OCI-LY3 (cell line): ENCODE results near the gene GALK2.
"Not testable (repeated sequence)": the region's sequence is repeated elsewhere in the genome, so short reads cannot be mapped to it uniquely, and the experiment has no call there.

Source experiments
- H2AFZ ChIP-seq: fragments of 200-600, 300-600 bp; shearing (Covaris generic); 2 replicates; pipeline ENCODE4 v1.6.0; 2014; ENCODE audit warnings: antibody characterized with exemption, low read depth, low read length
- H3K27ac ChIP-seq: fragments of 200-600, 300-600 bp; sonication (generic); 2 replicates; pipeline ENCODE4 v1.5.1; 2014; ENCODE audit warnings: mild to moderate bottlenecking, low read length, moderate library complexity, mixed read lengths
- H3K27me3 ChIP-seq: fragments of 200-600, 300-600 bp; sonication (generic); 2 replicates; pipeline ENCODE4 v1.6.1; 2014; ENCODE audit warnings: low read depth, low read length, mixed read lengths
- H3K36me3 ChIP-seq: fragments of 200-600, 300-600 bp; sonication (generic); replicated peaks from 2 replicates; pipeline ENCODE3; 2014; ENCODE audit warnings: low read depth, low read length, mixed read lengths
- H3K4me1 ChIP-seq: fragments of 300-600, 200-600 bp; sonication (generic); 2 replicates; pipeline ENCODE4 v1.6.1; 2014; ENCODE audit warnings: low read length, mixed read lengths
- H3K4me2 ChIP-seq: fragments of 200-600, 300-600 bp; sonication (generic); 2 replicates; pipeline ENCODE4 v1.6.1; 2014; ENCODE audit warnings: low read length, mixed read lengths
- H3K4me3 ChIP-seq: fragments of 300-600, 200-600 bp; sonication (generic); 2 replicates; pipeline ENCODE4 v1.5.1; 2014; ENCODE audit warnings: antibody characterized with exemption, mild to moderate bottlenecking, low read length, moderate library complexity
- H3K79me2 ChIP-seq: fragments of 300-600, 200-600 bp; shearing (Covaris generic); 2 replicates; pipeline ENCODE4 v1.6.1; 2014; ENCODE audit warnings: mild to moderate bottlenecking, low read length, mixed read lengths
- H3K9ac ChIP-seq: fragments of 300-600, 200-600 bp; shearing (Covaris generic); 2 replicates; pipeline ENCODE4 v1.6.0; 2014; ENCODE audit warnings: mild to moderate bottlenecking, low read length, moderate library complexity
- H3K9me3 ChIP-seq: fragments of 200-600, 300-600 bp; shearing (Covaris generic); 2 replicates; pipeline ENCODE4 v1.6.1; 2014; ENCODE audit warnings: low read length, mixed read lengths; ENCODE audit not compliant: insufficient read depth
- H4K20me1 ChIP-seq: fragments of 200-600, 300-600 bp; sonication (generic); 2 replicates; pipeline ENCODE4 v1.6.1; 2016; ENCODE audit warnings: low read length, mixed read lengths; ENCODE audit not compliant: insufficient read depth
- CTCF ChIP-seq: fragments of 200-600, 300-600 bp; sonication (generic); IDR thresholded peaks from 2 replicates; pipeline ENCODE4 v1.5.1; 2014; ENCODE audit warnings: antibody characterized with exemption, low read length, low read depth
- EZH2phosphoT487 ChIP-seq: fragments of 200-600 bp; shearing (Covaris generic); IDR thresholded peaks from 2 replicates; pipeline ENCODE4 v1.6.1; 2018; ENCODE audit warnings: antibody characterized with exemption, mixed run types, low read depth

The GALK2 gene

GRCh38 chr15:49178497-49178896, 8.4 kb downstream of the GALK2 start:
- no peak overlapping the region for H3K9ac ChIP-seq
- no peak overlapping the region for H3K27ac ChIP-seq
- H3K4me2 ChIP-seq: no peak overlapping the region
- no peaks in the 10 kb centered on the region for H3K9me3 ChIP-seq
- no peaks in the 10 kb centered on the region; the same call in 1 of the 2 replicates for H3K79me2 ChIP-seq
- no peak overlapping the region for H2AFZ ChIP-seq
- H3K36me3 ChIP-seq: no peaks in the 10 kb centered on the region
- H3K4me1 ChIP-seq: peaks cover 6% of the 10 kb centered on the region; the same call in 1 of the 2 replicates
- H3K27me3 ChIP-seq: no peaks in the 10 kb centered on the region
- H3K4me3 ChIP-seq: no peak overlapping the region
- TF ChIP-seq EZH2phosphoT487: no peak
- no peak for TF ChIP-seq CTCF
- H4K20me1 ChIP-seq: no peaks in the 10 kb centered on the region

- TF ChIP-seq CTCF (no peak), EZH2phosphoT487 (no peak)
- no peak overlapping the region for H3K4me2 ChIP-seq
- H3K27me3 ChIP-seq: no peaks in the 10 kb centered on the region
- H3K4me1 ChIP-seq: peaks cover 6% of the 10 kb centered on the region; the same call in 1 of the 2 replicates
- H3K9me3 ChIP-seq: no peaks in the 10 kb centered on the region
- no peaks in the 10 kb centered on the region; the same call in 1 of the 2 replicates for H3K79me2 ChIP-seq
- no peaks in the 10 kb centered on the region for H3K36me3 ChIP-seq
- H4K20me1 ChIP-seq: no peaks in the 10 kb centered on the region
- H3K4me3 ChIP-seq: no peak overlapping the region
- no peak overlapping the region for H2AFZ ChIP-seq
- no peak overlapping the region for H3K27ac ChIP-seq
- H3K9ac ChIP-seq: no peak overlapping the region
Observed at GRCh38 chr15:49179433-49180190, 9.6 kb downstream of the GALK2 start.

- H3K9me3 ChIP-seq: no peaks in the 10 kb centered on the region
- H3K4me1 ChIP-seq: peaks cover 4% of the 10 kb centered on the region
- no peak overlapping the region for H3K4me3 ChIP-seq
- no peaks in the 10 kb centered on the region for H3K79me2 ChIP-seq
- H2AFZ ChIP-seq: no peak overlapping the region
- no peaks in the 10 kb centered on the region for H4K20me1 ChIP-seq
- no peaks in the 10 kb centered on the region for H3K27me3 ChIP-seq
- H3K27ac ChIP-seq: no peak overlapping the region
- H3K9ac ChIP-seq: no peak overlapping the region
- H3K36me3 ChIP-seq: no peaks in the 10 kb centered on the region
- no peak for TF ChIP-seq CTCF
- TF ChIP-seq EZH2phosphoT487: no peak
- no peak overlapping the region for H3K4me2 ChIP-seq
Observed at GRCh38 chr15:49182128-49182527, 12.1 kb downstream of the GALK2 start.

- H4K20me1 ChIP-seq, H3K4me3 ChIP-seq, H3K9me3 ChIP-seq, H3K36me3 ChIP-seq, H3K4me2 ChIP-seq, H3K27me3 ChIP-seq, H3K79me2 ChIP-seq, H3K27ac ChIP-seq, H3K9ac ChIP-seq, H2AFZ ChIP-seq, H3K4me1 ChIP-seq: not testable (repeated sequence)
Observed at GRCh38 chr15:49183741-49184140, 13.7 kb downstream of the GALK2 start.
